Endothelial cell of umbilical vein (primary cell): ENCODE measurements around the gene CLVS2. TPM values are rescaled to one million over a fixed set of nuclear protein-coding genes. Genes with fewer than 3 reads are reported as not detected.

Experiments
- BruUV-seq: library from RNA; stranded (reverse); fragments of 400-500 nt; replicated peaks from 2 replicates; lab custom pipeline; 2021; lab: Mats Ljungman, UMichigan
- CTCF ChIA-PET: fragments of 300-600, 350-600 bp; sonication (Branson Sonifier 250); formaldehyde crosslinking; loops from one replicate; lab custom pipeline; 2021; ENCODE audit warnings: antibody characterized with exemption, inconsistent platforms; lab: Charles Lee
- POLR2A ChIA-PET: fragments of 300-600, 350-600 bp; sonication (Branson Sonifier 250); formaldehyde crosslinking; loops from one replicate; lab custom pipeline; 2021; ENCODE audit warnings: antibody characterized with exemption, inconsistent platforms; lab: Charles Lee
- DNase-seq: peaks from one replicate; pipeline ENCODE4 v3.0.0-alpha.2; 2011; ENCODE audit warnings: low read depth, low spot score
- FAIRE-seq: peaks from 2 replicates; lab custom pipeline; 2011; peaks lifted over from hg19 to GRCh38; lab: Jason Lieb, UNC
- H2AFZ ChIP-seq: 2 replicates; pipeline ENCODE4 v1.6.0; 2012; ENCODE audit warnings: low read depth, low read length, control low read depth, inconsistent platforms
- H3K27ac ChIP-seq: 2 replicates; pipeline ENCODE4 v1.5.1; 2011; ENCODE audit warnings: low read depth, mild to moderate bottlenecking, control low read depth, low read length, moderate library complexity; ENCODE audit not compliant: insufficient read depth
- H3K27me3 ChIP-seq, 2 experiments: 2 replicates each; pipeline versions ENCODE4 v1.6.0 to v1.6.1; 2011; ENCODE audit warnings: low read length in 2 of 2, mixed read lengths in 1 of 2; ENCODE audit not compliant: control insufficient read depth in 2 of 2, insufficient read depth in 2 of 2
- H3K36me3 ChIP-seq, 2 experiments: 2 replicates in 1 of 2; 3 replicates in 1 of 2; pipeline ENCODE4 v1.5.1; 2011; ENCODE audit warnings: low read length in 2 of 2, mild to moderate bottlenecking in 1 of 2, moderate library complexity in 1 of 2; ENCODE audit not compliant: control insufficient read depth in 2 of 2, insufficient read depth in 2 of 2; ENCODE audit errors: extremely low read depth in 1 of 2
- H3K4me1 ChIP-seq: 3 replicates; pipeline ENCODE4 v1.5.1; 2011; ENCODE audit warnings: mild to moderate bottlenecking, low read length; ENCODE audit not compliant: control insufficient read depth, insufficient read depth; ENCODE audit errors: extremely low read depth
- H3K4me2 ChIP-seq: 2 replicates; pipeline ENCODE4 v1.6.1; 2011; ENCODE audit warnings: low read length, control low read depth, mixed read lengths; ENCODE audit not compliant: insufficient read depth
- H3K4me3 ChIP-seq, 3 experiments: fragments of 200-600 bp in 1 of 3; sonication (generic), shearing (Covaris generic) in 1 of 3; replicated peaks in 1 of 3; 2 replicates each; pipeline ENCODE4 v1.5.1; 2011 to 2016; ENCODE audit warnings: control low read depth in 3 of 3, low read length in 3 of 3, mild to moderate bottlenecking in 2 of 3, inconsistent platforms in 1 of 3, low read depth in 1 of 3, moderate library complexity in 1 of 3; ENCODE audit not compliant: insufficient read depth in 1 of 3
- H3K79me2 ChIP-seq: 2 replicates; pipeline ENCODE4 v1.6.0; 2012; ENCODE audit warnings: low read length, inconsistent platforms; ENCODE audit not compliant: control insufficient read depth, insufficient read depth
- H3K9ac ChIP-seq: replicated peaks from 2 replicates; pipeline ENCODE3; 2011; ENCODE audit warnings: low read length, control low read depth; ENCODE audit not compliant: insufficient read depth; ENCODE audit errors: extremely low read depth
- H3K9me1 ChIP-seq: replicated peaks from 3 replicates; pipeline ENCODE4 v1.6.0; 2011; ENCODE audit warnings: mild to moderate bottlenecking, low read length; ENCODE audit not compliant: control insufficient read depth, insufficient read depth; ENCODE audit errors: extremely low read depth
- H3K9me3 ChIP-seq: replicated peaks from 2 replicates; pipeline ENCODE4 v1.5.1; 2012; ENCODE audit warnings: low read length, inconsistent platforms; ENCODE audit not compliant: control insufficient read depth, insufficient read depth
- H4K20me1 ChIP-seq: replicated peaks from 2 replicates; pipeline ENCODE3; 2011; ENCODE audit warnings: mild to moderate bottlenecking, low read length; ENCODE audit not compliant: control insufficient read depth, insufficient read depth; ENCODE audit errors: extremely low read depth
- CTCF ChIP-seq, 2 donors: IDR thresholded peaks; 1 replicate in 1 of 2; 2 replicates in 1 of 2; pipeline ENCODE4 v1.5.1; 2011; ENCODE audit warnings: low read length in 2 of 2, mild to moderate bottlenecking in 2 of 2, moderate library complexity in 2 of 2, control low read depth in 1 of 2, inconsistent platforms in 1 of 2, low read depth in 1 of 2; ENCODE audit not compliant: insufficient read depth in 1 of 2; ENCODE audit errors: extremely low read depth in 1 of 2
- EZH2 ChIP-seq: IDR thresholded peaks from 2 replicates; pipeline ENCODE4 v1.6.1; 2012; ENCODE audit warnings: borderline replicate concordance, low read depth, mild to moderate bottlenecking, moderate library complexity, low read length, inconsistent platforms; ENCODE audit not compliant: severe bottlenecking
- FOS ChIP-seq: IDR thresholded peaks from 2 replicates; pipeline ENCODE4 v1.6.1; 2011; ENCODE audit warnings: mild to moderate bottlenecking, low read length, moderate library complexity, borderline replicate concordance; ENCODE audit not compliant: insufficient read depth
- GATA2 ChIP-seq: IDR thresholded peaks from 2 replicates; pipeline ENCODE4 v1.7.0; 2011; ENCODE audit warnings: low read depth, mild to moderate bottlenecking, moderate library complexity, mixed read lengths, low read length; ENCODE audit not compliant: insufficient read length, insufficient read depth
- JUN ChIP-seq: IDR thresholded peaks from 2 replicates; pipeline ENCODE4 v1.6.1; 2011; ENCODE audit warnings: borderline replicate concordance, low read depth; ENCODE audit not compliant: insufficient read length, insufficient read depth
- MAX ChIP-seq: IDR thresholded peaks from 2 replicates; pipeline ENCODE4 v1.6.1; 2011; ENCODE audit not compliant: insufficient read depth, insufficient read length
- MYC ChIP-seq: IDR thresholded peaks from one replicate; pipeline ENCODE4 v1.6.1; 2011; ENCODE audit warnings: mild to moderate bottlenecking, low read depth, low read length
- POLR2A ChIP-seq: IDR thresholded peaks from 2 replicates; pipeline ENCODE4 v1.6.1; 2012; ENCODE audit warnings: low read depth, mild to moderate bottlenecking, control low read depth, low read length
- POLR2AphosphoS5 ChIP-seq: IDR thresholded peaks from 2 replicates; pipeline ENCODE4 v1.6.1; 2012; ENCODE audit warnings: low read depth, mild to moderate bottlenecking, control low read depth, low read length, moderate library complexity; ENCODE audit not compliant: insufficient read depth
- dilution Hi-C: fragments of 300-500 bp; cut with MboI; formaldehyde crosslinking; loops from one replicate; pipeline ENCODE4 v1.15.0; 2019; ENCODE audit warnings: low sequenced_read_pairs; ENCODE audit not compliant: extremely low pct_ligation_motif_present
- intact Hi-C: fragments of 100-400 bp; cut with micrococcal nuclease; formaldehyde crosslinking; loops from one replicate; pipeline ENCODE4 v1.10.0; 2022
- polyA plus RNA-seq, 4 experiments: library from polyadenylated mRNA; depleted of rRNA in 3 of 4; stranded (reverse) in 3 of 4; unstranded in 1 of 4; fragments of >200 nt; gene quantifications; 2 replicates each; pipeline versions ENCODE4 v1.2.1 to v1.2.3, GENCODE V29; 2011 to 2012; ENCODE audit warnings: missing spikeins in 1 of 4
- total RNA-seq: library from RNA; stranded (reverse); gene quantifications from 2 replicates; pipeline ENCODE4 v1.2.3, GENCODE V29; 2021

The CLVS2 gene
- total and polyA plus RNA-seq, 2 donors (not counting 3 experiments of a cell fraction or from before 2014, with no cell fraction given), result not detected

GRCh38 chr6:123094795-123095194, 98.8 kb downstream of the CLVS2 start:
- no peaks in the 10 kb centered on the region for H3K27me3 ChIP-seq
- TF ChIP-seq CTCF (IDR thresholded peaks at IDR 0.05; ENCODE audit: extremely low read depth in 1 of 2, insufficient read depth in 1 of 2, low read depth in 1 of 2, low read length in 2 of 2), result no peak
- no peak for TF ChIP-seq FOS
- no peak for TF ChIP-seq POLR2A
- TF ChIP-seq GATA2, result no peak
- peaks cover 15% of the 10 kb centered on the region for H3K4me1 ChIP-seq
- no peaks in the 10 kb centered on the region for H3K9me3 ChIP-seq
- POLR2A ChIA-PET, result no interaction called here
- DNase-seq (no peak), FAIRE-seq (no peak)
- no peak overlapping the region for H3K9ac ChIP-seq
- no peaks in the 10 kb centered on the region for H3K79me2 ChIP-seq
- no peak overlapping the region for H3K27ac ChIP-seq
- no TSS peak for BruUV-seq
- dilution Hi-C loops (no loop called here), intact Hi-C loops (no loop called here)
- H3K36me3 ChIP-seq, result no peaks in the 10 kb centered on the region
- H3K4me2 ChIP-seq, result no peak overlapping the region
- no peaks in the 10 kb centered on the region for H4K20me1 ChIP-seq
- H3K4me3 ChIP-seq, result no peak overlapping the region
- no peaks in the 10 kb centered on the region for H3K9me1 ChIP-seq
- CTCF ChIA-PET, result no interaction called here
- H2AFZ ChIP-seq, result no peak overlapping the region

GRCh38 chr6:123105561-123105960, 109.5 kb downstream of the CLVS2 start:
- Histone ChIP-seq H3K27me3 (no peaks in the 10 kb centered on the region), H3K9me1 (no peaks in the 10 kb centered on the region), H3K27ac (no peak overlapping the region), H2AFZ (no peak overlapping the region), H3K9ac (no peak overlapping the region), H3K79me2 (no peaks in the 10 kb centered on the region), H3K4me2 (no peak overlapping the region), H3K36me3 (no peaks in the 10 kb centered on the region), H3K4me3 (no peak overlapping the region), H3K9me3 (no peaks in the 10 kb centered on the region), H4K20me1 (no peaks in the 10 kb centered on the region), H3K4me1 (no peaks in the 10 kb centered on the region)
- dilution Hi-C loops, result no loop called here
- FAIRE-seq (no peak), DNase-seq (no peak)
- intact Hi-C loops, result no loop called here
- ChIA-PET CTCF (no interaction called here), POLR2A (no interaction called here)
- TF ChIP-seq MYC, result no peak
- TF ChIP-seq FOS, result no peak
- no peak for TF ChIP-seq MAX
- TF ChIP-seq EZH2, result no peak
- TF ChIP-seq POLR2AphosphoS5, result no peak
- TF ChIP-seq GATA2, result no peak
- TF ChIP-seq POLR2A, result no peak
- no peak for TF ChIP-seq JUN
- no peak for TF ChIP-seq CTCF (IDR thresholded peaks at IDR 0.05; ENCODE audit: extremely low read depth in 1 of 2, insufficient read depth in 1 of 2, low read depth in 1 of 2, low read length in 2 of 2)
- BruUV-seq, result no TSS peak
